GM23338 (cell line): ENCODE measurements around the gene CDIPT.

ENCODE experiments used
- CREB1 ChIP-seq: fragments of 250-450 bp; sonication (Bioruptor Pico); IDR thresholded peaks from 2 replicates; pipeline ENCODE4 v1.5.0; 2020; ENCODE audit warnings: low read depth, mild to moderate bottlenecking, moderate library complexity
- CTCF ChIP-seq, 2 experiments: fragments of 200-600 bp in 1 of 2; sonication (generic) in 1 of 2; conservative IDR thresholded peaks; 2 replicates each; pipeline versions ENCODE4 v1.5.1 to v1.6.1; 2016 to 2017; ENCODE audit warnings: antibody characterized with exemption in 2 of 2, low read depth in 2 of 2, mild to moderate bottlenecking in 2 of 2, moderate library complexity in 1 of 2
- EZH2 ChIP-seq: fragments of 200-600 bp; sonication (generic); IDR thresholded peaks from one replicate; pipeline ENCODE4 v1.8.0; 2017; ENCODE audit warnings: antibody characterized with exemption, mild to moderate bottlenecking, low read depth; ENCODE audit not compliant: unreplicated experiment
- EZH2phosphoT487 ChIP-seq: fragments of 200-600 bp; sonication (generic); IDR thresholded peaks from one replicate; pipeline ENCODE4 v1.8.1; 2018; ENCODE audit warnings: antibody characterized with exemption; ENCODE audit not compliant: unreplicated experiment
- POLR2AphosphoS5 ChIP-seq: IDR thresholded peaks from 2 replicates; pipeline ENCODE4 v1.6.1; 2016; ENCODE audit warnings: antibody characterized with exemption, low read depth

- TF ChIP-seq CTCF (conservative IDR thresholded peaks at IDR 0.05; ENCODE audit: low read depth in 2 of 2) (no peak), EZH2phosphoT487 (no peak), EZH2 (no peak), CREB1 (CRISPR knock-in tag) (no peak), POLR2AphosphoS5 (no peak)
These were observed 5.8 kb downstream of the CDIPT start for GRCh38 chr16:29857133-29857760.
